NB4 (cell line): ENCODE data around the gene STN1.

ENCODE experiments used
- DNase-seq: peaks from one replicate; pipeline ENCODE4 v3.0.0; 2010; ENCODE audit warnings: low read depth
- H3K4me3 ChIP-seq: one replicate; pipeline ENCODE4 v1.5.1; 2011; ENCODE audit warnings: mild to moderate bottlenecking, low read depth, low read length, moderate library complexity
- MYC ChIP-seq: IDR thresholded peaks from 2 replicates; pipeline ENCODE4 v1.6.1; 2011; ENCODE audit warnings: low read depth, low read length
- POLR2A ChIP-seq: IDR thresholded peaks from 2 replicates; pipeline ENCODE4 v1.6.1; 2011; ENCODE audit warnings: mild to moderate bottlenecking; ENCODE audit not compliant: insufficient read length; ENCODE audit errors: extremely low read depth
- TF ChIP-seq, protein P1 (sequence below): IDR thresholded peaks from one replicate; pipeline ENCODE4 v1.5.1; 2012; ENCODE audit warnings: low read depth, low read length
- TF ChIP-seq, protein P2 (sequence below): IDR thresholded peaks from 2 replicates; pipeline ENCODE4 v1.6.1; 2011; ENCODE audit warnings: low read depth, low read length

Gene STN1

DNA sequence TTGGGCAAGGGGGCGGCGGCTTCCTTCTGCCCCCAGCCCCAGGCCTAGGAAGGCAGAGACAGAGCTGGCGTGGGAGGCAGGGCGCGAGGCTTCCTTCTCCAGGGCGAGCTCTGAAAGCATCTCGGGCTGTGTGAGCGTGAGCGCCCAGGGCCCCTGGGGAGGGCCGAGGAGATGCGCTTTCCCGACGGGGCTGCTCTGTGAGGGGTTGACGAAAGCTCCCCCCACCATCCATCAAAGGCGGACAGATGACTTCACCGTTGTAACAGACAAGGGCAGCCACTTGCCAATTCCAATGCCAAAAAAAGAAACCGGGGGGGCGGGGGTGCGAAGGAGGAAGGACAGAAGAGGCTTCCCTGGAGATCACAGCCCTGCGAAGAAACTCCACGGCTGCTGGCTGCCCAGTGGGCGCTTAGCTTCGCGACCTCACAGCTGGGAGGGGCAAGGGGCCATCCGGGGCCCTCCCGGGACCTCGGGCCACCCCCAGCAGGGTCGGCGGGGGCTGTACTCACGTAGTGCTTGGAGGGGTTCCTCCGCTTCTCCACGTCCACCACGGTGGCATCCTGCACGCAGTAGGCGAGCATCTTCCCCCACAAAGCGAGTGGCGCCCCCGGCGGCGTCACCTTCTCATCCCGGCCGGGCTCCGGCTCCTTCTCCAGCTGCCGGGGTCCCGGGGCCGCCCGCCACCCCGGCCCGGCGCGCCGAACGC lies 63.1 kb downstream of the STN1 start:
- H3K4me3 ChIP-seq = peak overlapping the region; percentile 50
- DNase-seq = peak; percentile 74
- TF ChIP-seq, protein P1, sequence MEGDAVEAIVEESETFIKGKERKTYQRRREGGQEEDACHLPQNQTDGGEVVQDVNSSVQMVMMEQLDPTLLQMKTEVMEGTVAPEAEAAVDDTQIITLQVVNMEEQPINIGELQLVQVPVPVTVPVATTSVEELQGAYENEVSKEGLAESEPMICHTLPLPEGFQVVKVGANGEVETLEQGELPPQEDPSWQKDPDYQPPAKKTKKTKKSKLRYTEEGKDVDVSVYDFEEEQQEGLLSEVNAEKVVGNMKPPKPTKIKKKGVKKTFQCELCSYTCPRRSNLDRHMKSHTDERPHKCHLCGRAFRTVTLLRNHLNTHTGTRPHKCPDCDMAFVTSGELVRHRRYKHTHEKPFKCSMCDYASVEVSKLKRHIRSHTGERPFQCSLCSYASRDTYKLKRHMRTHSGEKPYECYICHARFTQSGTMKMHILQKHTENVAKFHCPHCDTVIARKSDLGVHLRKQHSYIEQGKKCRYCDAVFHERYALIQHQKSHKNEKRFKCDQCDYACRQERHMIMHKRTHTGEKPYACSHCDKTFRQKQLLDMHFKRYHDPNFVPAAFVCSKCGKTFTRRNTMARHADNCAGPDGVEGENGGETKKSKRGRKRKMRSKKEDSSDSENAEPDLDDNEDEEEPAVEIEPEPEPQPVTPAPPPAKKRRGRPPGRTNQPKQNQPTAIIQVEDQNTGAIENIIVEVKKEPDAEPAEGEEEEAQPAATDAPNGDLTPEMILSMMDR = no peak
- TF ChIP-seq, protein P2, sequence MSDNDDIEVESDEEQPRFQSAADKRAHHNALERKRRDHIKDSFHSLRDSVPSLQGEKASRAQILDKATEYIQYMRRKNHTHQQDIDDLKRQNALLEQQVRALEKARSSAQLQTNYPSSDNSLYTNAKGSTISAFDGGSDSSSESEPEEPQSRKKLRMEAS = no peak
- TF ChIP-seq POLR2A (no peak), MYC (no peak)

DNA sequence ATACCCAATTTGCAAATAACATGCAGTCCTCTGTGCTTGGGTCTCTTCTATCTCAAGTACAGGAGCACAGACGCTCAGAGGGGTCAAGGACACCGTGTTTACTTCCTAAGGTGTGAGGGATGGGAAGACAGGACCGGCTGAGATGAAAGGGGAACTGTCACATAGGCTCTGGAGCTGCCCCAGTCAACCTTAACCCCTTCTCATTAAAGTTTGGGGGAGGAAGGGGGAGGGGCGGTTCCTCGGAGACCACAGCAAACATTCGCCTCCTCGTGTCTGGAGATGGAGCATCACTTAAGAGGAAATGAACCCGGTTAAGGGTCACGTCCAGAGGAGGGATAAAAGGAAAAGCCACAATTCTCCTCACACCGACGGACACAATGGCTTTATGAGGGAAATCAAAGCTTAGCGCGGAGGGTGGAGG lies 63.7 kb downstream of the STN1 start:
- peak; percentile 81 for DNase-seq
- peak overlapping the region; percentile 50 for H3K4me3 ChIP-seq
- TF ChIP-seq, protein P1 = no peak
- TF ChIP-seq, protein P2 = 0 out of 2 replicates have a peak, but pooled peaks have one; percentile 4

DNA sequence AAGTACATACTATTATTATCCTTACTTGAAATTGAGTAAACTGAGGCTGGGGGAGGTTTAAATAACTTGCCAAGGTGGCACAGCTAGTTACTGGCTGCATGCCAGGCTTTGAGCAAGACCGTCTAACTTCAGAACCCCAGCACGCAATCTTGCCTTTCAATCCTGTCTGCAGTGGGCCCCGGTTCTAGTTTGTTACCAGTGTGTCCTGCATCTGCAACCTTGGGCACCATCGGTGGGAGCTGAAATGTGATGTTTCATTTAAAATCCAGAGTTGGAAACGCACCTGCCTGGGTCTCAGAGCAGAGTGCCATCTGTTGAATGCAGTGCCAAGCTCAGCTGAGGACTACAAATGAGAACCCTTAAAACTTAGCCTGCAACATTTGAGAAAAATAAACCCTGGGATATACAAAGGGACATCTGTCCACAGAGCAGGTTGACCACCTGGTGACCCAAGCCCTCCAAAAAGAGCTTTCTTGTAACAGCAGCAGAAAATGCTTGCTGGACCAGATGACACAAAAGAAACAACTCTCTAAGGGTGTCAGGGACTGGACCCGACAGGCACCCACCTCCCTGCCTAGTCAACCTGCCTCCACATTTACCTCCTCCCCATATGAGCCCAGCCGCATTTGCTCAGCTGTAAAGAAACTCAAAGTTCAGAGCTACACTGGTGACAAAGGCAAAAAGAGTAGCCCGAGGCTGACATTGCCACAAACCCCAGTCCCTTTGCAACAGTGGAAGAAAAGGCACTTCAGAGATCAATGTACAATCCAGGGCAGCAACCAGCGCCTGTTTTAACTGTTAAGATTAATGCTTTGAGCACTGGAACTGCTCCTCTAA lies 64.3 kb downstream of the STN1 start:
- TF ChIP-seq MYC (no peak), POLR2A (no peak)
- TF ChIP-seq, protein P2 = no peak
- TF ChIP-seq, protein P1 = no peak
- peak overlapping the region; percentile 50 for H3K4me3 ChIP-seq
- no peak for DNase-seq

DNA sequence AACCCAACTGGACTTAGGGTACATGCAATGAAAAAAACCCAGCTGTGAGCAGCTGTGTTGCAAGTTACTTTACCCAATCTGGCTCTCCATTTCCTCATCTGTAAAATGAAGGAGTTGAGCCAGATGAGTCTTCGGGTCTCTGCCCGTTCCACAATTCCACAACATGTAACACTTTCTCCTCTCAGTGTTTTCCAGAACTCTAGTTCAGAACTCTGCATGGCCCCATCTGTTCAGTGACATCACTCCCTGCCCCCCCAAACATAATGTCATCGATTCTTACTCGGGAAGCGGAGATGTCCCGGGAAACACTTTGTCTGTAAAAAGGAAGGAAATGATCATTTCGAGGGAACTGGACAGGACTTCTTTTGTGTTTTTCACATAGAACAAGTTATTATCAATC lies 65.1 kb downstream of the STN1 start:
- DNase-seq = peak; percentile 61
- H3K4me3 ChIP-seq = no peak overlapping the region
- no peak for TF ChIP-seq MYC
- TF ChIP-seq, protein P1 = no peak
- TF ChIP-seq, protein P2 = no peak
- TF ChIP-seq POLR2A = no peak

DNA sequence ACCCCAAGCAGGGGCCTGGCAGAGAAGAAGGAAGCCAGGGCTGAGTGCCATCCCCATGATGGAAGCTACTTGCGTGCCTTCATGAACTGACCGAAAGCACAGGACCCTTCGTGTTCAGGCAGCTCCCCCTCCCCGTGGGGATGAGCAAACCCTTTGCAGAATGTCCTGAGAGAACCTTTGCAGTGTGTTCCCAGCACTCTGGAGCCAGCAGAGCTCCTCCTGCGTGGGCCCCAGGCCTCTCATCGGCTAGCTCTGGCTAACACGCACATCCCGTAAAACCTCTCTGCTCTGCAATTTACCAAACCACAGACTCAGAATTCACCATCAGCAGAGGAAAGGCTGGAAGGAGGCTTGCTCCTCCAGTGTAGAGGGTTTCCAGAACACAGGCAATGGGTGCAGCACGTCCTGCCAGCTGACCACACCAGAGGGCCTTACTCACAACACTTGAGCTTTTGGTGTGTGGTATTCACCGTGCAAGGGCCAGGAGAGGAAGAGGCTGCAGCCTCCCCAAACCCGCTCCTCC lies 65.7 kb downstream of the STN1 start:
- peak; percentile 77 for DNase-seq
- TF ChIP-seq, protein P2 = no peak
- TF ChIP-seq, protein P1 = no peak
- TF ChIP-seq MYC (no peak), POLR2A (no peak)
- no peak overlapping the region for H3K4me3 ChIP-seq
